ENCODE results near the gene ZNF618. TPM values are rescaled to one million over a fixed set of nuclear protein-coding genes. Genes with fewer than 3 reads are reported as not detected.

ZNF618 gene
- total RNA-seq, 1 donor = 13.6 TPM

DNA sequence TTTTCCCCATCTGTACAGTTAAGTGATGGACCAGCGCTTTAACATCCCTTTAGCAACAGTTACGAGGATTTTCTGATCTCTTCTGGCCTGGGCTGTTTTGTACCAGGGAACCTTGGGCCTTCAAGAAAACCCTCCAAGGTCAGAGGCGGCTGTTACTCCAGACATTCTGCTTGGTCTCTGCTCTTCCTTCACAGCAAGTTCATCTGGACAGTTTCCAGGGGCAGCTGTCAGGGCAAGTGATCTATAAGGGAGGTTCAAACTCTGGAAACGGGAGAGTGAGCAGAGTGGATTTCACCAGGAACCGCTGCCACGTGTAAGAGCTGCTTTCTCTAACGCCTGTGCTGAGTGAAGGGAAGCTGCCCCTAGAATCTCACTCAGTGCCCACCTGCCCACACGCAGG, 36.7 kb downstream of the ZNF618 start:
- H3K4me3 ChIP-seq (ENCODE audit: low read depth, low read length) = no peak overlapping the region
- TF ChIP-seq, protein P1, sequence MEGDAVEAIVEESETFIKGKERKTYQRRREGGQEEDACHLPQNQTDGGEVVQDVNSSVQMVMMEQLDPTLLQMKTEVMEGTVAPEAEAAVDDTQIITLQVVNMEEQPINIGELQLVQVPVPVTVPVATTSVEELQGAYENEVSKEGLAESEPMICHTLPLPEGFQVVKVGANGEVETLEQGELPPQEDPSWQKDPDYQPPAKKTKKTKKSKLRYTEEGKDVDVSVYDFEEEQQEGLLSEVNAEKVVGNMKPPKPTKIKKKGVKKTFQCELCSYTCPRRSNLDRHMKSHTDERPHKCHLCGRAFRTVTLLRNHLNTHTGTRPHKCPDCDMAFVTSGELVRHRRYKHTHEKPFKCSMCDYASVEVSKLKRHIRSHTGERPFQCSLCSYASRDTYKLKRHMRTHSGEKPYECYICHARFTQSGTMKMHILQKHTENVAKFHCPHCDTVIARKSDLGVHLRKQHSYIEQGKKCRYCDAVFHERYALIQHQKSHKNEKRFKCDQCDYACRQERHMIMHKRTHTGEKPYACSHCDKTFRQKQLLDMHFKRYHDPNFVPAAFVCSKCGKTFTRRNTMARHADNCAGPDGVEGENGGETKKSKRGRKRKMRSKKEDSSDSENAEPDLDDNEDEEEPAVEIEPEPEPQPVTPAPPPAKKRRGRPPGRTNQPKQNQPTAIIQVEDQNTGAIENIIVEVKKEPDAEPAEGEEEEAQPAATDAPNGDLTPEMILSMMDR (IDR thresholded peaks at IDR 0.05; ENCODE audit: insufficient read depth, low read length) = no peak
- DNase-seq (ENCODE audit: low read depth) = no peak

DNA sequence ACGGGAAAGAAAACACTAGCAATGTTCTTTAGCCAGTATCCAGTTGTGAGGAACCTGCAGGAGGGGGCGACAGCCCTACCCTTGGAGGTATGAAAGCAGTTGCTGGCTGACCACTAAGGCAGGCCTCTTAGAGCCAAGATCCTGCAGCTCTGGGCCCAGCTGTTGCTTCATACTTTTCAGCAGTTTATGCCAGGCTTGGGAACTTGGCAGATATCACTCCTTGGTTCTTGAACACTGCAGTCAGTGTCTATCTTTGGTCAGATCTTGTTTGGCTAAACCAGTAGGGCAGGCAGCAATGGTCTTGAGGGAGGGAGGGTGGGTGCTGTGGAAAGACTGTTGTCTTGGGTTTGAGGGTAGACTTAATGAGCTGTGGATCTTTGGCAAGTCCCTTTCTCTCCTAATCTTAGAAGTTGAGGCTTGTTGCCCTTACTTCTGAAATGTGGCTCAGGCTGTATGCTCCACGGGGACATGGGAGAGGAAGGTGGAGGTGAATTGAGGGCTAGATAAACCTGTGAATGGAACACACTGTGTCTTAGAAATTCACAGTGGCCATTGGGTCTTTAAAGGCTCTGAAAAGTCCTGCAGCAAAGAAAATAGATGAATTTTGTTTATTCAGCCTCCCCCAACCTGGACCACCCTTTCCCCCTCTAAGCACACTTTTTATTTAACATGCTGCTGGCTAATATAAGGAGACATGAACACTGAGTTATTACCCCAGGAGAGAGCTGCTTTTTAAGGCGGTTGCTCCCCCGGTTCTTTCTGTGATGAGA, 37.5 kb downstream of the ZNF618 start:
- peak; percentile 59 for DNase-seq (ENCODE audit: low read depth)
- no peak overlapping the region for H3K4me3 ChIP-seq (ENCODE audit: low read depth, low read length)
- TF ChIP-seq, protein P1 (IDR thresholded peaks at IDR 0.05; ENCODE audit: insufficient read depth, low read length) = no peak

DNA sequence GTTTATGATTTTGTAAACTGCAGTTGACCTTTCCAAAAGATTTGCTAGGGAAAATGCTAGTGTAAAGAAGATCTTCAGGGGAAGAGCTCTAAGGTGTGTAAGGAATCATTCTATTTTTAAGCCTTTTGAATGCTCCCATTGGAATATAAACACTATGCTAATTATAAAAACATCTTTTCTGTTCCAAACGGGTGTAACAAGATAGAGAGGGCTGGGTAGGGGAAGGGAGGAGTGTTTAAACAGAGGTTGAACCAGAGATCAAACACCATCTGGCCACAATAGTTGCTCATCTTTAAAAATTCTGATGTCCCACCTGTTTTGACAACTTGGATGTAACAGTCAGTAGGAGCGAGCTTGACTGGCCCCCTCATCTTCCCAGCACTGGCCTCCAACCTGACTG, 38.4 kb downstream of the ZNF618 start:
- no peak overlapping the region for H3K4me3 ChIP-seq (ENCODE audit: low read depth, low read length)
- TF ChIP-seq, protein P1 (IDR thresholded peaks at IDR 0.05; ENCODE audit: insufficient read depth, low read length) = no peak
- no peak for DNase-seq (ENCODE audit: low read depth)

DNA sequence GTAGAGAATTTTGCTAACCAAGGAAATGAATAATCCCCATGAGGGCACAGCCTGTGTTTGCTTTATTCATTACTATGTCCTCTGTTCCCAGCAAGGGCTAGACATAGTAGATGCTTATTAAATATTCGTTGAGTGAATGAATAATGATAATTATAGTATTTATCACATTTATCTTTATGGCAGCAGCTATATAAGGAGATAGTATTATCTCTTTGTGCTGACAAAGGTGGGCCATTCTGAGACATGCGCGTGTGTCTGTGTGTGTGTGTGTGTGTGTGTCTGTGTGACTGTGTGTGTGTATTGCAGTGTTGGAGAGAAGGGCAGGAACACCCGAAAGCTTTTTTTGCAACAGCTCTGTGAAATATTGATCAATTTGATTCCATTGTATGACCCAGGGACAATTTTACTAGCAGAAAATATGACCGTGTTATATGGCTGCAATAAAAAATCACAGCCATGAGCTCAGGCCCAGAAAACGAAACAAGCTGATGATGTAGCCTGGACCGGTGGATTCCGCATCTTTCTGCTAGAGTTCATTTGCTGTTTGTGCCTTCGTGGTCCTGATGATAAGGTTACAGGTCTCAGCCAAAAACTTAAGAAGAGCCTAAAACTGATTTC, 39.8 kb downstream of the ZNF618 start:
- no peak for DNase-seq (ENCODE audit: low read depth)
- no peak overlapping the region for H3K4me3 ChIP-seq (ENCODE audit: low read depth, low read length)
- TF ChIP-seq, protein P1 (IDR thresholded peaks at IDR 0.05; ENCODE audit: insufficient read depth, low read length) = no peak

DNA sequence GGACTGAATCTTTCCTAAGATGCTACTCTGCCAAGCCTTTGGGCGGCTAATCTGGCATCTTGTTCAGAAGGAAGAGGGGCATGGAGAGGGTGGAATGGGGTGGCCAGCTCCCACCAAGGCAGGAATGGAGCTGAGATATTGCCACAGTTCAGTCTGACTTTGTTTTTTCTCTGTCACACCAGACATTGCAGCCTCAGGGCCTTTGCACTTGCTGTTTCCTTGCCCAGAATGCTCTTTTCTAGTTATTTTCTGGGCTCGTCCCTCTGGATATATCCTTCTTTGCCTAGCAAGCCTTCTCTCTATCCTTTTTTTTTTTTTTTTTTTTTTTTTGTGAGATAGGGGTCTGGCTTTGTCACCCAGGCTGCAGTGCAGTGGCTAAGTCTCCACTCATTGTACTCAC, 40.8 kb downstream of the ZNF618 start:
- DNase-seq (ENCODE audit: low read depth) = no peak
- TF ChIP-seq, protein P1 (IDR thresholded peaks at IDR 0.05; ENCODE audit: insufficient read depth, low read length) = no peak
- no peak overlapping the region for H3K4me3 ChIP-seq (ENCODE audit: low read depth, low read length)

DNA sequence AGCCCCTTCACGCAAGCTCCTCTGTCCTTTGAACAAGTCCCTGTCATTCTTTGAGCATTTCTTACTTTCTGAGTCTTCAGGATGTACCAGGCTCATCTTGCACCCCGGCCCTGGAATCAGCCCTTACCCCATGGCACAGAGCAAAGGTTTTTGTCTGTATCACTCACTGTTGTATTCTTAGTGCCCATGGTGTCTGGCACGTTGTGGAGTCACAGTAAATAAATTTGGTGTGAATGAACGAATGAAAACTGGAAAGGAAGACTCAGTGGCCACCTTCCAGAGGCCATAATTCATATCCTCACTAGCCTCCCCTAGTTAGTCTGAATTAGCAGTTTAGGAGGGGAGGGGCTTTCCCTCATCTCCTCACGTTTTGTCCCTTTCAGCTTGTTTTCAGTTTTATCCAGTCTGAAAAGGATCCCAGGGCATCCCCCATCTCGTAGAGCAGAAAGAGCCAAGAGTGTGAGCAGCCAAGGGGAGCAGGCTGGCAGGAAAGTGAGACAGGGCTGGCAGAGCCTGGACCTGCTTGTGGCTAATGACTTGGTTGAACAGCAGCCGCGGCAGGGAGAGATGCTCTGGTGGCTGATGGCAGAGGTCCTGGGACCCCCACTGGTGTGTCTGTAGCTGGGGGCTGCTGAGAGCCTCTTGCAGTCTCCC, 42.7 kb downstream of the ZNF618 start:
- TF ChIP-seq, protein P1 (IDR thresholded peaks at IDR 0.05; ENCODE audit: insufficient read depth, low read length) = no peak
- H3K4me3 ChIP-seq (ENCODE audit: low read depth, low read length) = no peak overlapping the region
- DNase-seq (ENCODE audit: low read depth) = no peak

Data from fibroblast of the aortic adventitia (primary cell).